A673 (cell line): ENCODE results near the gene IFT57.

Experiments used
- CTCF ChIP-seq: fragments of 300-800, 200-600 bp; sonication (generic); conservative IDR thresholded peaks from 2 replicates; pipeline ENCODE4 v1.5.1; 2017; ENCODE audit warnings: low read depth, mild to moderate bottlenecking, antibody characterized with exemption, low read length, moderate library complexity, mixed read lengths
- EZH2 ChIP-seq: fragments of 200-600 bp; sonication (generic); IDR thresholded peaks from 2 replicates; pipeline ENCODE4 v1.6.1; 2017; ENCODE audit warnings: borderline replicate concordance, low read depth, mild to moderate bottlenecking, mixed read lengths, antibody characterized with exemption, low read length; ENCODE audit not compliant: poor library complexity, severe bottlenecking

- no peak for TF ChIP-seq CTCF
- no peak for TF ChIP-seq EZH2
Observed at GRCh38 chr3:108181172-108181571, 41.1 kb downstream of the IFT57 start.
